K562 (cell line): ENCODE data around the gene OGFR. TPM values are rescaled to one million over a fixed set of nuclear protein-coding genes. Genes with fewer than 3 reads are reported as not detected.

ENCODE experiments used
- HNRNPUL1 ChIP-seq: fragments of 200-400 bp; formaldehyde crosslinking; IDR thresholded peaks from 2 replicates; pipeline ENCODE4 v1.6.1; 2017; ENCODE audit warnings: low read length
- HOXB6 ChIP-seq: fragments of 250-450 bp; sonication (Bioruptor Pico); IDR thresholded peaks from 2 replicates; pipeline ENCODE4 v1.5.1; 2022; ENCODE audit warnings: mild to moderate bottlenecking, borderline replicate concordance
- LARP7 ChIP-seq: fragments of 450-650 bp; IDR thresholded peaks from 2 replicates; pipeline ENCODE4 v1.6.1; 2016
- LCOR ChIP-seq: sonication (generic); formaldehyde crosslinking; IDR thresholded peaks from 2 replicates; pipeline ENCODE4 v1.8.0; 2022; ENCODE audit warnings: mild to moderate bottlenecking, missing genetic modification reagents
- MBD2 ChIP-seq: sonication (generic); IDR thresholded peaks from 2 replicates; pipeline ENCODE4 v1.6.1; 2016; ENCODE audit warnings: low read depth, borderline replicate concordance
- SMAD3 ChIP-seq: fragments of 450-650 bp; formaldehyde crosslinking; conservative IDR thresholded peaks from 2 replicates; pipeline ENCODE4 v1.4.0; 2020; ENCODE audit warnings: mild to moderate bottlenecking
- SRF ChIP-seq, 2 experiments: fragments of 250-450, 450-650 bp in 1 of 2; sonication (Bioruptor Pico) in 1 of 2; sonication (generic) in 1 of 2; formaldehyde crosslinking; IDR thresholded peaks; 2 replicates each; pipeline versions ENCODE4 v1.5.0 to v1.5.1; 2020 to 2022; ENCODE audit warnings: mild to moderate bottlenecking in 1 of 2, missing genetic modification reagents in 1 of 2
- SRSF1 ChIP-seq: fragments of 200-400 bp; formaldehyde crosslinking; IDR thresholded peaks from 2 replicates; pipeline ENCODE4 v1.6.1; 2017; ENCODE audit warnings: mild to moderate bottlenecking, low read depth, low read length, moderate library complexity
- TAL1 ChIP-seq: fragments of 450-650 bp; IDR thresholded peaks from 2 replicates; pipeline ENCODE4 v1.6.1; 2016; ENCODE audit warnings: mild to moderate bottlenecking
- TFAM ChIP-seq: fragments of 250-450 bp; sonication (Bioruptor Pico); conservative IDR thresholded peaks from 2 replicates; pipeline ENCODE4 v1.5.0; 2021; ENCODE audit warnings: mild to moderate bottlenecking, moderate library complexity
- TRIM24 ChIP-seq, 2 experiments: fragments of 450-650 bp; IDR thresholded peaks; 2 replicates each; pipeline ENCODE4 v1.6.1; 2016
- WHSC1 ChIP-seq: IDR thresholded peaks from one replicate; pipeline ENCODE4 v1.6.1; 2012; ENCODE audit warnings: low read length, control low read depth, inconsistent platforms
- ZNF12 ChIP-seq: sonication (generic); formaldehyde crosslinking; IDR thresholded peaks from 2 replicates; pipeline ENCODE4 v1.4.0; 2020; ENCODE audit warnings: mild to moderate bottlenecking, missing genetic modification reagents
- ZNF57 ChIP-seq: fragments of 450-650 bp; formaldehyde crosslinking; IDR thresholded peaks from 2 replicates; pipeline ENCODE4 v1.4.0; 2020; ENCODE audit warnings: mild to moderate bottlenecking, moderate library complexity
- polyA plus RNA-seq, 8 experiments: library from polyadenylated mRNA; depleted of rRNA in 4 of 8; stranded (reverse) in 5 of 8; unstranded in 3 of 8; fragments of >200 nt; fragmentation: Nextera tagmentation in 2 of 8; fragmentation: Illumina TruSeq in 1 of 8; extraction: Ambion mirVana in 2 of 8; extraction: Trizol in 1 of 8; gene quantifications; 2 replicates each; pipeline versions ENCODE4 v1.2.1 to v1.2.3, GENCODE V29; 2011 to 2014; ENCODE audit warnings: inconsistent platforms in 1 of 8, missing spikeins in 1 of 8
- total RNA-seq, 7 experiments: library from RNA; depleted of rRNA in 6 of 7; stranded (reverse); fragments of >200 nt in 6 of 7; fragmentation: Illumina TruSeq in 2 of 7; extraction: Trizol in 2 of 7; gene quantifications; 2 replicates each; pipeline versions ENCODE4 v1.2.1 to v1.2.3, GENCODE V29; 2011 to 2021; ENCODE audit warnings: low replicate concordance in 1 of 7
- TF ChIP-seq, protein P1 (sequence below): fragments of 200-800 bp; sonication (Bioruptor generic); IDR thresholded peaks from 2 replicates; pipeline ENCODE4 v1.6.1; 2017; ENCODE audit warnings: missing genetic modification characterization, missing compliant biosample characterization
- TF ChIP-seq, protein P2 (sequence below): sonication (generic); formaldehyde crosslinking; IDR thresholded peaks from 2 replicates; pipeline ENCODE4 v1.8.0; 2022; ENCODE audit warnings: mild to moderate bottlenecking, missing genetic modification reagents
- TF ChIP-seq, protein P3 (sequence below): fragments of 150-350 bp; conservative IDR thresholded peaks from 2 replicates; pipeline ENCODE4 v1.6.1; 2014; ENCODE audit warnings: low read length
- TF ChIP-seq, protein P4 (sequence below): fragments of 450-650 bp; IDR thresholded peaks from 2 replicates; pipeline ENCODE4 v1.6.1; 2017; ENCODE audit warnings: mild to moderate bottlenecking, moderate library complexity
- TF ChIP-seq, protein P5 (sequence below): fragments of 250-450 bp; sonication (Bioruptor Pico); IDR thresholded peaks from 2 replicates; pipeline ENCODE4 v1.5.0; 2021; ENCODE audit warnings: mild to moderate bottlenecking, moderate library complexity

Gene OGFR
- total and polyA plus RNA-seq, 9 of the 15 experiments (the other 6 are each of a cell fraction or from before 2014, with no cell fraction given): 0.39 to 56.3 (median 17.5) TPM

DNA sequence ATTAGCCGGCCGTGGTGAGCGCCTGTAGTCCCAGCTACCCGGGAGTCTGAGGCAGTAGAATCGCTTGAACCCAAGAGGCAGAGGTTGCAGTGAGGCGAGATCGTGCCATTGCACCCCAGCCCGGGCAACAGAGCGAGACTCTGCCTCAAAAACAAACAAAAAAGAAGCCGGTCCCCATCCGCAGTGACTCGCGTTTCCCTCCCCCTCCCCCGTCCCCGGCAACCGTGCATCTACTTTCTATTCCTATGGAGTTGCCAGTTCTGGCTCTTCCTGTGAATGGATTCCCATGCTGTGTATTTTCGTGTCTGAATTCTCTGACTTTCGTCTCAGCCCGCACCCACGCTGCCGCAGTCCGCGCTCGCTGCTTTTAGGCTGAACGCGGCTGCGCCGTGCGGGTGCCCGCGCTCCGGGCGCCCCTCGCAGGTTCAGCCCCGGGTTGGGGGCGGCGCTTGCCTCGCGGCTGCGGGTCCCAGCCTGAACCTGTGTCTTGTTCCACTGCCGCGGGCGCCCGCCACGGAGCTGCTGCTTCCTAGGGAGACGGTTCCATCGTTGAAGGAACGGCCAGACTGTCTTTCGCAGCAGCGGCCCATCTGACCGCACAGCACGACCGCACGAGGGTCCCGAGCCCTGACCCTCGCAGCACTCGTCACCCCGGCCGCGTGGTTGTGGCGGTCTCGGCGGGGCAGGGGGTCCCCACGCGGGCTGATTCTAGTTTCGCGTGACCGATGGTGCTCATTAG is 9.4 kb upstream of the OGFR start (continued):
- TF ChIP-seq, protein P1, sequence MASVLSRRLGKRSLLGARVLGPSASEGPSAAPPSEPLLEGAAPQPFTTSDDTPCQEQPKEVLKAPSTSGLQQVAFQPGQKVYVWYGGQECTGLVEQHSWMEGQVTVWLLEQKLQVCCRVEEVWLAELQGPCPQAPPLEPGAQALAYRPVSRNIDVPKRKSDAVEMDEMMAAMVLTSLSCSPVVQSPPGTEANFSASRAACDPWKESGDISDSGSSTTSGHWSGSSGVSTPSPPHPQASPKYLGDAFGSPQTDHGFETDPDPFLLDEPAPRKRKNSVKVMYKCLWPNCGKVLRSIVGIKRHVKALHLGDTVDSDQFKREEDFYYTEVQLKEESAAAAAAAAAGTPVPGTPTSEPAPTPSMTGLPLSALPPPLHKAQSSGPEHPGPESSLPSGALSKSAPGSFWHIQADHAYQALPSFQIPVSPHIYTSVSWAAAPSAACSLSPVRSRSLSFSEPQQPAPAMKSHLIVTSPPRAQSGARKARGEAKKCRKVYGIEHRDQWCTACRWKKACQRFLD: no peak
- TF ChIP-seq SMAD3 (CRISPR knock-in tag): no peak
- no peak; a peak in 1 of 4 replicates for TF ChIP-seq SRF (CRISPR knock-in tag; IDR thresholded peaks at IDR 0.05)
- TF ChIP-seq HNRNPUL1: no peak
- TF ChIP-seq TAL1: no peak; the same call in 1 of the 2 replicates
- TF ChIP-seq, protein P2, sequence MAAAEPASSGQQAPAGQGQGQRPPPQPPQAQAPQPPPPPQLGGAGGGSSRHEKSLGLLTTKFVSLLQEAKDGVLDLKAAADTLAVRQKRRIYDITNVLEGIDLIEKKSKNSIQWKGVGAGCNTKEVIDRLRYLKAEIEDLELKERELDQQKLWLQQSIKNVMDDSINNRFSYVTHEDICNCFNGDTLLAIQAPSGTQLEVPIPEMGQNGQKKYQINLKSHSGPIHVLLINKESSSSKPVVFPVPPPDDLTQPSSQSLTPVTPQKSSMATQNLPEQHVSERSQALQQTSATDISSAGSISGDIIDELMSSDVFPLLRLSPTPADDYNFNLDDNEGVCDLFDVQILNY (CRISPR knock-in tag): no peak
- TF ChIP-seq, protein P3, sequence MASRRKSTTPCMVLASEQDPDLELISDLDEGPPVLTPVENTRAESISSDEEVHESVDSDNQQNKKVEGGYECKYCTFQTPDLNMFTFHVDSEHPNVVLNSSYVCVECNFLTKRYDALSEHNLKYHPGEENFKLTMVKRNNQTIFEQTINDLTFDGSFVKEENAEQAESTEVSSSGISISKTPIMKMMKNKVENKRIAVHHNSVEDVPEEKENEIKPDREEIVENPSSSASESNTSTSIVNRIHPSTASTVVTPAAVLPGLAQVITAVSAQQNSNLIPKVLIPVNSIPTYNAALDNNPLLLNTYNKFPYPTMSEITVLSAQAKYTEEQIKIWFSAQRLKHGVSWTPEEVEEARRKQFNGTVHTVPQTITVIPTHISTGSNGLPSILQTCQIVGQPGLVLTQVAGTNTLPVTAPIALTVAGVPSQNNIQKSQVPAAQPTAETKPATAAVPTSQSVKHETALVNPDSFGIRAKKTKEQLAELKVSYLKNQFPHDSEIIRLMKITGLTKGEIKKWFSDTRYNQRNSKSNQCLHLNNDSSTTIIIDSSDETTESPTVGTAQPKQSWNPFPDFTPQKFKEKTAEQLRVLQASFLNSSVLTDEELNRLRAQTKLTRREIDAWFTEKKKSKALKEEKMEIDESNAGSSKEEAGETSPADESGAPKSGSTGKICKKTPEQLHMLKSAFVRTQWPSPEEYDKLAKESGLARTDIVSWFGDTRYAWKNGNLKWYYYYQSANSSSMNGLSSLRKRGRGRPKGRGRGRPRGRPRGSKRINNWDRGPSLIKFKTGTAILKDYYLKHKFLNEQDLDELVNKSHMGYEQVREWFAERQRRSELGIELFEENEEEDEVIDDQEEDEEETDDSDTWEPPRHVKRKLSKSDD: no peak
- TF ChIP-seq, protein P4, sequence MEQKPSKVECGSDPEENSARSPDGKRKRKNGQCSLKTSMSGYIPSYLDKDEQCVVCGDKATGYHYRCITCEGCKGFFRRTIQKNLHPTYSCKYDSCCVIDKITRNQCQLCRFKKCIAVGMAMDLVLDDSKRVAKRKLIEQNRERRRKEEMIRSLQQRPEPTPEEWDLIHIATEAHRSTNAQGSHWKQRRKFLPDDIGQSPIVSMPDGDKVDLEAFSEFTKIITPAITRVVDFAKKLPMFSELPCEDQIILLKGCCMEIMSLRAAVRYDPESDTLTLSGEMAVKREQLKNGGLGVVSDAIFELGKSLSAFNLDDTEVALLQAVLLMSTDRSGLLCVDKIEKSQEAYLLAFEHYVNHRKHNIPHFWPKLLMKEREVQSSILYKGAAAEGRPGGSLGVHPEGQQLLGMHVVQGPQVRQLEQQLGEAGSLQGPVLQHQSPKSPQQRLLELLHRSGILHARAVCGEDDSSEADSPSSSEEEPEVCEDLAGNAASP: no peak
- TF ChIP-seq ZNF12: peak; percentile 34; the same call in 1 of the 2 replicates
- TF ChIP-seq HOXB6 (CRISPR knock-in tag): no peak
- peak; percentile 25; the same call in 1 of the 2 replicates for TF ChIP-seq LCOR (CRISPR knock-in tag)
- no peak for TF ChIP-seq LARP7
- TF ChIP-seq TRIM24 (IDR thresholded peaks at IDR 0.05): no peak
- no peak for TF ChIP-seq MBD2
- TF ChIP-seq, protein P5, sequence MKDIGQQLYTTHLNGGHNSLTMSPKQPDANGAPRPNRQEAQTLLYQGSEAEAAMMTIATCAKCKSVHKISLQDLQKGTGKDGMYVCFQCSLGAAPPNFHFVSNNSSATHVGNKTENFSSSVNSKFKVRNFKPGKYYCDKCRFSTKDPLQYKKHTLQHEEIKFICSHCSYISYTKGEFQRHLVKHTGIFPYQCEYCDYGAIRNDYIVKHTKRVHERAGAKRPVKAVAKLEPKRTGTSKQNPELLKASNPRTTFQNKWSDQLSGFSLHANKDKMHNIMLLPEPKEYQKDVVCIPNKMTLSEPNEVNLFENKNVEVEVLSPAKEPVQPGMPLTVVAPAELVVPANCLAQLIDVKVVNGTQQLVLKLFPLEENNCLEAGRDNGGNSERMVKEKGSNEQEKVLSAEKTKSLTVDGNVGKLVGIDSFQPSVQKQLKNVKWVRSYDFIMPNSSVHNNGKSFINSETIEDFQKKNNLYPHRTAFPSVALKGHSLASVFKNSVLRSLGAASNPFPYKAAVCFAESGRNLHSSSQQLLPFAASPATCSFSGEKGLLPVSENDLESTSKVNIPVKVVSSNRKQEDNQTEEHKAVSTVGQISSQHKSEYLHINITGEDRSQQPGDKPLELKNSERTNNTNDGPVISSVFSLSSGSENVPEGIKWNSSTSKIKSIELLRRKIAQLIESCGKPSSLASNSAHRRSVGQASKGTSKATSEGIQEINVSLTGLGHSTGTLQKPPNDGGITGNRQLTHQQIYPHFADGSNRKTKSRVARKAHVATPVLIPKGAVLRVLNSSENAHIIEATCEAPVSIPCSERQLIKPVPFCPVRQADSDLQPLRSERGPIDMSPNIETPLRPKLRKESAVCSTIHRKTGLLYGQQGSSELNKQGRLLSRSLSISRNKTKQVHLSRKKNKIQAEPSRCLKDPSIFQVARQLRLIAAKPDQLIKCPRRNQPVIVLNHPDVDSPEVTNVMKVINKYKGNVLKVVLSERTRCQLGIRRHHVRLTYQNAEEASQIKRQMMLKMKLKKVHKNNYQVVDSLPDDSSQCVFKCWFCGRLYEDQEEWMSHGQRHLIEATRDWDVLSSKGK (CRISPR knock-in tag): no peak
- TF ChIP-seq WHSC1: no peak
- TF ChIP-seq SRSF1: no peak
- no peak for TF ChIP-seq TFAM (CRISPR knock-in tag)
- TF ChIP-seq ZNF57 (CRISPR knock-in tag): no peak
